HG03342 (cell line): Measurements from ENCODE around the gene RMND5A.

ENCODE experiments used
- ATAC-seq: cut with Tn5 transposase; IDR thresholded peaks from one replicate; pipeline ENCODE4 v1.9.1; 2021; ENCODE audit warnings: mild to moderate bottlenecking, moderate library complexity; ENCODE audit not compliant: unreplicated experiment

The RMND5A gene

GRCh38 chr2:86790134-86790675 is 70.1 kb downstream of the RMND5A start:
- ATAC-seq = no peak

- no peak for ATAC-seq
Measured at GRCh38 chr2:86790676-86791572, 70.8 kb downstream of the RMND5A start, which contains the start of gene CD8A. CD8A (minus strand) TSS chr2:86790913; CDS start chr2:86790825, 88 bp downstream.

DNA sequence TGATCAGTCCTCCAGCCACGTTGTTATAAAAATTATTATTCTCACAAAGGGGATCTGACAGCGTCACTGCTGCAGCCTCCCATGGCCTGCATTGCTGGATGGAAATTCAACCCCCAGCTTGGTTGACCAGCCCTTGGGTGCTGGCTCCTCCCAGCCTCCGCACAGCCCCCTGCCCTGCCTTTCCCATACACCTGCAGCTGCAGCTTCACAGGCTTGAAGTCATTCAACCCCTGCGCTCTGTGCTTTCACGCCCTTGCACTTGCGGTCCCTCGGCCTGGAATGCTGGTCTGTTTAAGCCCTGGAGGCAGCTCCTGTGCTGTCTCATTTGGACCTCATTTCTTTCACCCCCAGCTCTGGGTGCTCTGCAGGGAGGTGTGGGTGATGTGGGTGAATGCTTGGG is 71.5 kb downstream of the RMND5A start:
- no peak for ATAC-seq

DNA sequence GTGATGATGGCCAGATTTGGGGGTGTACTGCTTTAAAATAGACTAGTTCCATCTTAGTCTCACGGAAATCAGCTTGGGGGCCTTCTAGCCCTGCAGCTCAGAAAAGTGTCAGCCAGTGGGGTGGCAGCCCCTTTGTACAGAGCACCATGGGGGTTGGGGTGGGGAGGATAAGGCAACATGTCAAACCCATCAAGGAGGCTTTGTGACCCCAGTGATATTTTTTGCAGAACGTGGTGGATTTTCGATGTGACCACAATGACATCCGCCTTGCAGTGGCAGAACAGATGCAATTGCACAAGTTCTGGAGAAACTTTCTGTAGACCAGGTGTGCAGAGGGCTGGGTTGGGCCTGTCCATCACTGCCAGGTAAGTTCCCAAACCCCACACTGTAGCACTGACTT is 73.7 kb downstream of the RMND5A start:
- no peak for ATAC-seq

GRCh38 chr2:86794861-86795260 is 74.8 kb downstream of the RMND5A start:
- no peak for ATAC-seq

- ATAC-seq = no peak
Measured at GRCh38 chr2:86800856-86801567, 80.9 kb downstream of the RMND5A start.

DNA sequence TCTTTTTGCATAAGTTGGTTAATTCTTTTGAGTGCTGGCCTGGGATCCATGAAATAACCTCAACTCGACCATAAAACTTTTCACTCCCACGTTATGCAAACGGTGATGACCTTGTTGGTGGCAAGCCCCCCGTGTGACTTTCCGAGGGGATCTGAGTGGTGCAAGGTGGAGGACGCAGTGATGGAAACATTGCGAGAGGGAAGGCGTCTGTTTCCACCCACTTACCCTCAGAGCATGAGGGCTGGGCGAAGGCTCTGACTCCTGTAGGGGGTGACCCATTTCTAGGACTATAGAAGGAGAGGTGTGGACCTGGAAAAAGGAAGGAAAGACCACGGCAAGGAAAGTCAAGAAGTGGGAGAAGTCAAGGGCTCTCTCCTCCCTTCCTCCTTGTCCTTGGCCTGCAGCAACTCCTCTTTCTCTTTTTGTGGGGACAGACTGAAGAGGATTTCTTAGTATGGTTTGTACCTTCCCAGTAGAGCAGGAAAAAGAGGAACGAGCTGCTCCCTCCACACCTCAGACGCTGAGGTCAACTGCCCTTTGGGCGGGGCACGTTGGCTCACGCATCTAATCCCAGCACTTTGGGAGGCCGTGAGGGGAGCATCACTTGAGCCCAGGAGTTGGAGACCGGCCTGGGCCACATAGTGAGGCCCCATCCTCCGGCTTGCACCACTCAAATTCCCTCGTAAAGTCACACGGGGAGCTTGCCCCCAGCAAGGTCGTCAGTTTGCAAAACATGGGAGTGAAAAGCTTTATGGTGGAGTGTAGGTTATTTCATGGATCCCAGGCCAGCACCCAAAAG is 86.2 kb downstream of the RMND5A start:
- no peak for ATAC-seq

GRCh38 chr2:86807133-86807467 is 87.0 kb downstream of the RMND5A start:
- ATAC-seq = no peak

DNA sequence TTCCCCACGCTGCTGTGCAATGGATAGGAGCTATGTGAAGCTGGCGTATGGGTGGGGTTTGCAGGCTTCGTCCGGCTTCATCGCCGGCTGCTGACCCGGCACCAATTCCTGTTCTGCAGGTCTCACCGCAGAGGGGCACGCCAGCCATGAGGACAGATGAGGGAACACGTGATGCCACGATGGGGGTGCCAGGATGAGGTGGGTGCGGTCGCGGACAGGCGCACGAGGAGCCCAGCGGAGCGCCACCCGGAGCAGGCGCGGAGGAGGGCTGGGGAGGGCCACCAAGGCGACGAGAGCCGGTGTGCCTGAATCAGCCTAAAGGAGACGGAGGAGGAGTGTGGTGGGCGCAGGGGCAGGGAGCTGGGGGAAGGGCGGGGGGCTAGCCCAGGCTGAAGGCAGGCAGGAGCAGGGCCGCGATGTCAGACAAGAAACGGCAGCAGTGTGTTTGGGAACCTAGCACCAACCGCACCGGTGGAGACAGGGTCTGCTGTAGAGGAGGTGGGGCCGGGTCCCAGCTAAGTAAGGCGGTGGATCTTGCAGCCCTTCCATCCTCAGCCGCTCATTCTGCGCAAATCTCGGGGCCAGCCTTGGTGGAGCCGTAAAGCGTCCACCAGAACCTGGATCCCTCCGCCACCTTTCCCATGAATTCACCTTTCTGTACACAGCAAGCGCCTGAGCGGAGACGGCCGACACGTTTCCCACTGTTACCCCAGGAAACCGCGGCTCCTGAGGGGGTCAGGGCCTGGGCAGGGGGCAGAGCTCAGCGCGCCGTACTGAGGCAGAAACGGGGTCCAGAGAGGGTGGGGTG is 87.6 kb downstream of the RMND5A start:
- ATAC-seq = peak; percentile 22

DNA sequence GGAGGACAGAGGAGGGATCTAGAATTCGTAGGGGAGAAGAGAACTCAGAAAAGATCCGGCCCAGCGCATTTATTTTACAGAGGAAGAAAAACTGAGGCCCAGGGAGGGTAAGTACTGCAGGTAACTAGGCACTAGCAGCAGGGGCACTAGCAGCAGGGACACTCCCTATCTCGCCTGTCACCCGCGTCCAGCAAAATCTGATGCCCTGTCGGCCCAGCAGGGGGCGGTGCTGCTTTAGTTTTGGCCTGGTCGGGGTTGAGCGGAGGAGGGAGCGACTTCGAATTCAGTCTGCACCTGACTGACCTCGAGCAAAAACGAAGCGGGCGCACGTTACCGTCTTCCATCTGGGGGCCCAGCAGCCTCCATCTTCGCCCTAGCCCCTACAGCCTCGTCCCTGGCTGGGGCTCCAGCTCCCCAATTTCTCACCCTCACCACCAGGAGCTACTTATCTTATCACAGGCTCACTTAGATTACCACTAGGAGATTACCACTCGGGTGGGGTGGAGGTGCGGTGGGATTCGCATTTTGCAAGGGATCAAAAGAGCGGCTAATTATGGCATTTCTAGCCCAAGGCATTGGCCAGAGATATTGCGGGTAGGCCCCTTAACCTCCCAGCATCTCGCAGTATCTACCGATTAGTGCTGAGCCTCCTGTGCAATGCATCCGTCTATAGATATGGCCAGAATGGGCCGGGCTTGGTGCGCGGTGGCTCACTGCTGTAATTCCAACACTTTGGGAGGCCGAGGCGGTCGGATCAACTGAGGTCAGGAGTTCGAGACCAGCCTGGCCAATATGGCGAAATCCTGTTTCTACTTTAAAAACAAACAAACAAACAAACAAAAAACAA is 88.4 kb downstream of the RMND5A start:
- peak; percentile 93 for ATAC-seq

DNA sequence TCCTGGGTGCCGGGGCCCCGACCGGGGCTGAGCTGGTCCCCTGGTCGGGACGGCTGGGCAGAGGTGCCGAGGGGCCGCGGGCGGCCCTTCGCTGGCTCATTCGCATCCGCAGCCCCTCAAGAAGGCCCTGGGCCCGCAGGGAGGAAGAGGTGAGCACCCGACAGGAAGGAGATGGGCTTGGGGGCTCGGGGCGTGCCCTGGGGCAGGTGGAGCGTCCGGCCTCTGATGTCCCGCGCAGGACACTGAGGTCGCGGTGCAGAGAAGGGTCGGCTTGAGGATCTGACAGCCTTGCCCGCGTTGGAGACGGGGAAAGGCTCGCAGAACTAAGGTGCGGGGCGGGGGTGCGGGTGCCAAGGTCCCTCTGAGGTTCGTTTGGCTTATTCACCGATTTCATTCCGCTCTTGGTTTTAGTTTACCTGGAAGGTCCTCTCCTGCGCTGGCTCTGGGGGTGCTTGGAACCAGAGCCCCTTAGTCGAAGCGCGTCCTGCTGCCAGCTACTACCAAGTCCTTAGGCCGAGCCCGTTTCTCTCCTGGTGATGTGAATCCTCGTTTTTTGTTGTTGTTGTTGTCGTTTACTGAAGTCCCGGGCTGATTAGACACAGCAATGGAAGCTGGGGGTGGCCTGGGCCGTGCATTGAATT is 89.5 kb downstream of the RMND5A start:
- no peak for ATAC-seq

DNA sequence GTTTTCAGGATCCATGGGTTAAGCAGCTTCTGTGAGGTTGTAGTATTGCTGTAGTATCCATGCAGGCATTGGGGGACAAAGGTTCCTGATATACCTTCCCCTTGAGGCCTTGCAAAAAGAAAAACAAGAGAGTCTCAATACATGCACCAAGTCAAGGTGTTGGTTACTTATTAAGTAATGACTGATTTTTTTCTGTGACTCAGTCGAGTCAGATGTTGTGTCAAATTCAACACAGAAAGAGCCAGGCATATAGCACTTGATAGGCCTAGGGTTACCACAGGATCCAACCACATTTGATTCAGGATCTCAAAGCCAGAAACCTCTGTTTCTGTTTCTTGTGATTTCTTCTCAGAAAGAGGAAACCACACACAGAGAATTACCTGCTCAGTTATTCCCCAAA is 95.5 kb downstream of the RMND5A start:
- no peak for ATAC-seq

- ATAC-seq = no peak
Measured at GRCh38 chr2:86818114-86818801, 98.2 kb downstream of the RMND5A start.

- ATAC-seq = no peak
Measured at GRCh38 chr2:86818957-86819356, 98.9 kb downstream of the RMND5A start.

DNA sequence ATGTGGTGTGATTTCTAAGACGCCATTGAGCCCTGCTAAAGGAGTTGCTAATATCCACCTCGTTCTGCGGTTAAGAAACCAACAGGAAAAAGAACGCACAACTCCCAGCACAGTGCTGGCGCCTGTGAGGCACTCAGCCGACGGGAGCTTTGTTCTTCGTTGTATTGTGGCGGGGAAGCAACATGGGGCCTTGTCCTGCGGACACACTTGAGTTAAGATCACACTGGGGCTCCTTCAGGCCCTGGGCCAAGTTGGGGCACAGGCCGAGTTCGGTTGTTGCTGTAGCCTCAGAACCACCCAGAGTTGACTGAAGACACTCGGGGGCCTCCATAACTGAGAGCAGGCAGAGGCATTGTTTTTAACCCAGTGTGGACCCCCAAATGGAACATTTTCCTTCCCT is 101.2 kb downstream of the RMND5A start:
- ATAC-seq = no peak

DNA sequence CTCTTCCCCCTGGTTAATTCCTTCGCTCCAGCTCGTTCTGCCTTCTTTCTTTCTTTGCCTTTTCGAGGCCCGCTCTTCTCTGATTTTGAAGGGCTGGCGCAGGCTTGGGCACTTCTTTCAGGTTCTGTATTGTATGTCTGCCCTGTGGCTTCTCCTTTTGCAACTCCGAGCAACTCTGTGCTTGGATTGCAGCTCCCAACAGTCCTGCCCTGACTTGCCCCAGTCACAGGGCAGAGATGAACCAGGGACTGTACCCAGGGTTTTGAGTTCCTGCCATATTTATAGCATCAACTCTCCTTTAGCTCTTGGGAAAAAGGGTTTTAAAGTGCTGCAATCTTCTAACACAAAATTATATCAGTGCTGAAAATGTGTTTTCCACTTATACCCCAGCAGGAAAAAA is 101.8 kb downstream of the RMND5A start:
- ATAC-seq = no peak

DNA sequence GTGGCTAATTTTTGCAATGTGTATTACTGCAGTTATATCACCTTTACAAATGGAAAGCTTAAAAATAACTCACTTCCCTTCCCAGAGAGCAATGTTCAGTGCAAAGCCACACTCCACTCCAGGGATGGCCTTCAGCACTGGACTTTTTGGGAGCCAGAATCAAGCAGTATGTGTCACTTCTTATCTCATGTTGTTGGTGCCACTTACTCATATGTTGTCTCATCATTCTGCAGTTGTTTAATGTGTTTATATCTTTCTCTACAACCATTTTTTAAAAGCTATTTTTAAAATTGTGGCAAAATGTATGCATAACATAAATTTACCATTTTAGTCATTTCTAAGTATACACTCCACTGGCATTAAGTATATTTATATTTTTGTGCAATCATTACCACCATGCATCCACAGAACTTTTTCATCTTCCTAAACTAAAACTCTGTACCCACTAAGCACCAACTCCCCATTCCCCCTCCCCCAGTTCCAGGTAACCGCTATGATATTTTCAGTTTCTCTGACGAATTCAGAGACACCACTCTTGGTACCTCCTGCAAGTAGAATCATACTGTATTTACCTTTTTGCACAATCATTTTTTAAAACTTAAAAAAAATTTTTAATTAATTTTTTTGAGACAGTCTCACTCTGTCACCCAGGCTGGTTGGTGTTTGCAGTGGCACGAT is 102.7 kb downstream of the RMND5A start:
- no peak for ATAC-seq
